Measurements from ENCODE around the gene AP3S1. TPM values are rescaled to one million over a fixed set of nuclear protein-coding genes. Genes with fewer than 3 reads are reported as not detected.
"Not testable (repeated sequence)": the region's sequence is repeated elsewhere in the genome, so short reads cannot be mapped to it uniquely, and the experiment has no call there.

Gene AP3S1
- total and polyA plus RNA-seq, 3 donors from 2014 or later = 103 to 136 (median 105) TPM

DNA sequence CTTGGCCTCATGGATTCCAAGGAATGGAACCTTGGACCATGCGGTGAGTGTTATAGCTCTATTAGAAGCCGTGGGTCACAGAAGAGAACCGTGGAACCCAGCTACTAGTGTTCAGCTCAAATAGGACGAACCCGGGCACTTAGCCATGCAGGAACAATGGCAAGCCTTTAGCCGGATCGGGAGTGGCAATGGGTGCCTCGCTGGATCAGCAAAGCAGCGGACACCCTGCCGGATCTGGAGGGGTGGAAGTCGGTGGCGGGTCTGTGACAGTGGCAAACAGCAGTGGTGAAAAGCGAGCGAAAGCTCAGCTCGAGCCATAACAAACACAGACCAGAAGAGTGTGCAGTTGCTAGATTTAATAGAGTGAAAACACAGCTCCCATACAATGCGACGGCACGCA is 22.9 kb upstream of the AP3S1 start:
- TF ChIP-seq POLR2A (IDR thresholded peaks at IDR 0.05) = no peak
- TF ChIP-seq, protein P1, sequence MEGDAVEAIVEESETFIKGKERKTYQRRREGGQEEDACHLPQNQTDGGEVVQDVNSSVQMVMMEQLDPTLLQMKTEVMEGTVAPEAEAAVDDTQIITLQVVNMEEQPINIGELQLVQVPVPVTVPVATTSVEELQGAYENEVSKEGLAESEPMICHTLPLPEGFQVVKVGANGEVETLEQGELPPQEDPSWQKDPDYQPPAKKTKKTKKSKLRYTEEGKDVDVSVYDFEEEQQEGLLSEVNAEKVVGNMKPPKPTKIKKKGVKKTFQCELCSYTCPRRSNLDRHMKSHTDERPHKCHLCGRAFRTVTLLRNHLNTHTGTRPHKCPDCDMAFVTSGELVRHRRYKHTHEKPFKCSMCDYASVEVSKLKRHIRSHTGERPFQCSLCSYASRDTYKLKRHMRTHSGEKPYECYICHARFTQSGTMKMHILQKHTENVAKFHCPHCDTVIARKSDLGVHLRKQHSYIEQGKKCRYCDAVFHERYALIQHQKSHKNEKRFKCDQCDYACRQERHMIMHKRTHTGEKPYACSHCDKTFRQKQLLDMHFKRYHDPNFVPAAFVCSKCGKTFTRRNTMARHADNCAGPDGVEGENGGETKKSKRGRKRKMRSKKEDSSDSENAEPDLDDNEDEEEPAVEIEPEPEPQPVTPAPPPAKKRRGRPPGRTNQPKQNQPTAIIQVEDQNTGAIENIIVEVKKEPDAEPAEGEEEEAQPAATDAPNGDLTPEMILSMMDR (IDR thresholded peaks at IDR 0.05) = no peak
- no peak overlapping the region for H3K4me3 ChIP-seq

GRCh38 chr5:115820846-115821245 is 20.9 kb upstream of the AP3S1 start:
- no peaks in the 10 kb centered on the region for H3K4me1 ChIP-seq
- H3K9me3 ChIP-seq = no peaks in the 10 kb centered on the region
- no peak overlapping the region for H3K4me3 ChIP-seq
- intact Hi-C loops (cut with DNase I; ENCODE audit: low total_unique reads) = no loop called here
- 91 to 93% methylated on average over 1 of the region's 1 CpG for WGBS, 2 donors
- no peak overlapping the region for H3K27ac ChIP-seq
- no peaks in the 10 kb centered on the region for H3K27me3 ChIP-seq
- DNase-seq = no peak
- H3K36me3 ChIP-seq (ENCODE audit: low read depth, missing control alignments) = no peaks in the 10 kb centered on the region
- TF ChIP-seq, protein P1 (IDR thresholded peaks at IDR 0.05) = no peak
- TF ChIP-seq POLR2A (IDR thresholded peaks at IDR 0.05) = no peak

More for the DNA sequence above, 22.9 kb upstream of the AP3S1 start:
- Histone ChIP-seq H3K36me3 (ENCODE audit: low read depth, missing control alignments) (no peaks in the 10 kb centered on the region), H3K9me3 (no peaks in the 10 kb centered on the region), H3K27me3 (no peaks in the 10 kb centered on the region), H3K4me1 (peaks cover 11% of the 10 kb centered on the region), H3K27ac (no peak overlapping the region)
- no peak for DNase-seq
- intact Hi-C loops (cut with DNase I; ENCODE audit: low total_unique reads) = no loop called here
- 68 to 92% methylated on average over 18 of the region's 18 CpGs for WGBS, 2 donors

- H3K4me1 ChIP-seq; intact Hi-C loops (cut with DNase I; ENCODE audit: low total_unique reads); H3K27me3 ChIP-seq; H3K27ac ChIP-seq; DNase-seq; H3K4me3 ChIP-seq; H3K36me3 ChIP-seq (ENCODE audit: low read depth, missing control alignments); H3K9me3 ChIP-seq: not testable (repeated sequence)
- WGBS, 2 donors = 96 to 100% methylated on average over 1 of the region's 1 CpG
Measured at GRCh38 chr5:115824983-115825382, 16.8 kb upstream of the AP3S1 start.

GRCh38 chr5:115825948-115826347 is 15.8 kb upstream of the AP3S1 start:
- no peaks in the 10 kb centered on the region for H3K27me3 ChIP-seq
- no peaks in the 10 kb centered on the region for H3K36me3 ChIP-seq (ENCODE audit: low read depth, missing control alignments)
- intact Hi-C loops (cut with DNase I; ENCODE audit: low total_unique reads) = no loop called here
- no peaks in the 10 kb centered on the region for H3K9me3 ChIP-seq
- no peak overlapping the region for H3K4me3 ChIP-seq
- TF ChIP-seq POLR2A (IDR thresholded peaks at IDR 0.05) = no peak
- TF ChIP-seq, protein P1 (IDR thresholded peaks at IDR 0.05) = no peak
- no peaks in the 10 kb centered on the region for H3K4me1 ChIP-seq
- 94 to 96% methylated on average over 4 of the region's 4 CpGs for WGBS, 2 donors
- no peak overlapping the region for H3K27ac ChIP-seq
- no peak for DNase-seq

GRCh38 chr5:115829913-115830312 is 11.8 kb upstream of the AP3S1 start:
- no peaks in the 10 kb centered on the region for H3K4me1 ChIP-seq
- no peak for DNase-seq
- no peaks in the 10 kb centered on the region for H3K27me3 ChIP-seq
- intact Hi-C loops (cut with DNase I; ENCODE audit: low total_unique reads) = no loop called here
- H3K36me3 ChIP-seq (ENCODE audit: low read depth, missing control alignments) = no peaks in the 10 kb centered on the region
- H3K27ac ChIP-seq = no peak overlapping the region
- no peak overlapping the region for H3K4me3 ChIP-seq
- H3K9me3 ChIP-seq = no peaks in the 10 kb centered on the region
- no peak for TF ChIP-seq POLR2A (IDR thresholded peaks at IDR 0.05)
- WGBS, 2 donors = 81 to 96% methylated on average over 5 of the region's 5 CpGs

DNA sequence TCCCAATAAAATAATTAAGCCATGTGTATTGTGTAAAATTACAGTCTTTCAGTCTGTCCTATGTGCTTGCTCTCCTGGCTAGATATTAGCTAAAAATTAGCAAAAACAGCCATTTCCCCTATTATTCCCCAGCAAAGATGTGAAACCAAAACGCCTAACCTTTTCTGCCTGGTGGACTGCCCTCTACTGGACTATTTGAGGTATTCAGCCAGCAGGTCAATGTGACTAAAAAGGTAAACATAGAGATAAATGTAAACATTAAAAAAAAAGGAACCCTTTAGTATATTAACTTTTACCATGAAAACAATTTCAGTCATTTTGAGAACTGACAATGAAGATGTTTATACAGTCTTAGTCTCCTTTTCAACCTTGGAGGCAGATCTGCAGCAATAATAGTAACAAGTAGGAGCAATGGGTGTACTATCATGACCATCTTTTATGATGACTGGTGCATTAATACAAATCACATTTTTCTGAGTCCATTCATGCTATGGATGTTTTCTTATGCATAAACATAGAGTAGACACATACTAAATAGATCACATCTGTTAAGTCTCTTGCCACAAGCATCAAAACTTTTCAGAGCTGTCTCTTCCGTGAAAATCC is 10.5 kb upstream of the AP3S1 start:
- Histone ChIP-seq H3K9me3 (no peaks in the 10 kb centered on the region), H3K27ac (no peak overlapping the region), H3K27me3 (no peaks in the 10 kb centered on the region), H3K4me3 (no peak overlapping the region), H3K36me3 (ENCODE audit: low read depth, missing control alignments) (no peaks in the 10 kb centered on the region), H3K4me1 (no peaks in the 10 kb centered on the region)
- TF ChIP-seq, protein P1 (IDR thresholded peaks at IDR 0.05) = peak; percentile 57 to 79 (median 72)
- TF ChIP-seq POLR2A (IDR thresholded peaks at IDR 0.05) = no peak
- intact Hi-C loops (cut with DNase I; ENCODE audit: low total_unique reads) = no loop called here
- peak; percentile 37 for DNase-seq
- 59 to 60% methylated on average over 2 of the region's 2 CpGs for WGBS, 2 donors
